ENCODE data around the gene TRIM46. TPM values are rescaled to one million over a fixed set of nuclear protein-coding genes. Genes with fewer than 3 reads are reported as not detected.
A peak's percentile ranks its signal among the peaks of the same experiment; 100 is the strongest.
"Not testable (repeated sequence)": the region's sequence is repeated elsewhere in the genome, so short reads cannot be mapped to it uniquely, and the experiment has no call there.

The TRIM46 gene
- total RNA-seq, 1 experiment from 2014 or later = 0.21 TPM

- H3K27me3 Mint-ChIP-seq (ENCODE audit: insufficient read depth, unreplicated experiment) = no peaks in the 10 kb centered on the region
- POLR2A ChIA-PET = interaction anchor here (0.7 to 5.9 kb wide), 12 partner anchors 10 to 423 kb away, joined by 3 to 66 read pairs (median 7); partner anchors contain the start of genes ASH1L, CLK2, KRTCAP2 and MTX1
- no peaks in the 10 kb centered on the region for H3K9me3 Mint-ChIP-seq (ENCODE audit: unreplicated experiment)
- H3K36me3 Mint-ChIP-seq (ENCODE audit: insufficient read depth, unreplicated experiment) = no peaks in the 10 kb centered on the region
- peak overlapping the region; percentile 89 for H3K27ac Mint-ChIP-seq (ENCODE audit: low read depth, unreplicated experiment)
- H3K4me3 Mint-ChIP-seq (ENCODE audit: unreplicated experiment) = peak overlapping the region; percentile 85
- no TSS peak for BruUV-seq (replicated peaks)
- TF ChIP-seq CTCF (IDR thresholded peaks at IDR 0.05; ENCODE audit: unreplicated experiment) = no peak
- CTCF ChIA-PET = interaction anchor here (1.0 to 6.1 kb wide), 6 partner anchors 19 to 420 kb away, joined by 3 to 78 read pairs (median 16); partner anchors contain the start of genes MTX1 and THBS3
- no peak for DNase-seq (ENCODE audit: unreplicated experiment)
- H3K4me1 Mint-ChIP-seq (ENCODE audit: insufficient read depth, unreplicated experiment) = peaks cover 34% of the 10 kb centered on the region
- intact Hi-C loops (cut with micrococcal nuclease) = loop anchor here (5.0 kb wide), 1 partner anchor 36 kb away; no protein-coding TSS in a partner anchor
Measured at GRCh38 chr1:155228096-155228427, 54.4 kb downstream of the TRIM46 start.

GRCh38 chr1:155231302-155231701 lies 57.7 kb downstream of the TRIM46 start:
- H3K9me3 Mint-ChIP-seq (ENCODE audit: unreplicated experiment); BruUV-seq (replicated peaks); H3K27ac Mint-ChIP-seq (ENCODE audit: low read depth, unreplicated experiment); H3K4me3 Mint-ChIP-seq (ENCODE audit: unreplicated experiment); intact Hi-C loops (cut with micrococcal nuclease); H3K36me3 Mint-ChIP-seq (ENCODE audit: insufficient read depth, unreplicated experiment); H3K27me3 Mint-ChIP-seq (ENCODE audit: insufficient read depth, unreplicated experiment); DNase-seq (ENCODE audit: unreplicated experiment): not testable (repeated sequence)
- ChIA-PET CTCF (interaction anchor here (1.2 to 2.4 kb wide), 2 partner anchors 14 to 19 kb away, joined by 3 to 15 read pairs; no protein-coding TSS in a partner anchor), POLR2A (interaction anchor here (0.7 kb wide), 1 partner anchor 92 kb away, joined by 3 read pairs; no protein-coding TSS in a partner anchor)
- peaks cover 18% of the 10 kb centered on the region for H3K4me1 Mint-ChIP-seq (ENCODE audit: insufficient read depth, unreplicated experiment)

GRCh38 chr1:155232001-155232978 lies 58.6 kb downstream of the TRIM46 start:
- Mint-ChIP-seq H3K36me3 (ENCODE audit: insufficient read depth, unreplicated experiment) (peaks cover 17% of the 10 kb centered on the region), H3K4me1 (ENCODE audit: insufficient read depth, unreplicated experiment) (peaks cover 11% of the 10 kb centered on the region)
- H3K4me3 Mint-ChIP-seq (ENCODE audit: unreplicated experiment); intact Hi-C loops (cut with micrococcal nuclease); H3K27me3 Mint-ChIP-seq (ENCODE audit: insufficient read depth, unreplicated experiment); DNase-seq (ENCODE audit: unreplicated experiment); BruUV-seq (replicated peaks); H3K27ac Mint-ChIP-seq (ENCODE audit: low read depth, unreplicated experiment); H3K9me3 Mint-ChIP-seq (ENCODE audit: unreplicated experiment); POLR2A ChIA-PET: not testable (repeated sequence)
- CTCF ChIA-PET = interaction anchor here (0.7 to 2.4 kb wide), 2 partner anchors 9 to 18 kb away, joined by 3 to 15 read pairs; no protein-coding TSS in a partner anchor

GRCh38 chr1:155233502-155233901 lies 59.9 kb downstream of the TRIM46 start:
- CTCF ChIA-PET = interaction anchor here (0.7 kb wide), 1 partner anchor 8 kb away, joined by 3 read pairs; no protein-coding TSS in a partner anchor
- H3K27ac Mint-ChIP-seq (ENCODE audit: low read depth, unreplicated experiment); H3K4me1 Mint-ChIP-seq (ENCODE audit: insufficient read depth, unreplicated experiment); POLR2A ChIA-PET; DNase-seq (ENCODE audit: unreplicated experiment); intact Hi-C loops (cut with micrococcal nuclease); BruUV-seq (replicated peaks); H3K4me3 Mint-ChIP-seq (ENCODE audit: unreplicated experiment); H3K27me3 Mint-ChIP-seq (ENCODE audit: insufficient read depth, unreplicated experiment); H3K9me3 Mint-ChIP-seq (ENCODE audit: unreplicated experiment): not testable (repeated sequence)
- H3K36me3 Mint-ChIP-seq (ENCODE audit: insufficient read depth, unreplicated experiment) = peaks cover 29% of the 10 kb centered on the region

Other genes starting within 250 kb of the TRIM46 start
- gene PMVK, start 237.1 kb upstream of the TRIM46 start, total RNA-seq (2022) = 57.7 and 68.9 TPM in 2 replicates
- 11.3 TPM in 2 replicates for gene PBXIP1, start 217.8 kb upstream of the TRIM46 start, total RNA-seq (2022)
- 32.1 and 35.9 TPM in 2 replicates for gene PYGO2, start 212.1 kb upstream of the TRIM46 start, total RNA-seq (2022)
- 667 and 885 TPM in 2 replicates for gene SHC1, start 203.1 kb upstream of the TRIM46 start, total RNA-seq (2022)
- 285 and 289 TPM in 2 replicates for gene CKS1B, start 199.2 kb upstream of the TRIM46 start, total RNA-seq (2022)
- 65.4 and 91.1 TPM in 2 replicates for gene FLAD1, start 190.5 kb upstream of the TRIM46 start, total RNA-seq (2022)
- 0.83 TPM in 1 of 2 replicates, not detected in the other for gene LENEP, start 180.3 kb upstream of the TRIM46 start, total RNA-seq (2022)
- gene ZBTB7B, start 171.0 kb upstream of the TRIM46 start, total RNA-seq (2022) = 169 and 175 TPM in 2 replicates
- gene DCST2, start 140.1 kb upstream of the TRIM46 start, total RNA-seq (2022) = 0.91 and 1.8 TPM in 2 replicates
- gene DCST1, start 140.0 kb upstream of the TRIM46 start, total RNA-seq (2022) = 0.21 and 0.42 TPM in 2 replicates
- 385 and 456 TPM in 2 replicates for gene ADAM15, start 122.5 kb upstream of the TRIM46 start, total RNA-seq (2022)
- 7.4 and 9.5 TPM in 2 replicates for gene EFNA4, start 110.1 kb upstream of the TRIM46 start, total RNA-seq (2022)
- gene EFNA3, start 95.0 kb upstream of the TRIM46 start, total RNA-seq (2022) = 1.6 and 1.7 TPM in 2 replicates
- gene EFNA1, start 46.0 kb upstream of the TRIM46 start, total RNA-seq (2022) = 38.9 and 42.3 TPM in 2 replicates
- gene SLC50A1, start 38.0 kb upstream of the TRIM46 start, total RNA-seq (2022) = 91.2 and 97.8 TPM in 2 replicates
- gene DPM3, start 33.3 kb upstream of the TRIM46 start, total RNA-seq (2022) = 79.7 and 86.4 TPM in 2 replicates
- gene KRTCAP2, start 545 bp upstream of the TRIM46 start, total RNA-seq (2022) = 313 and 383 TPM in 2 replicates
- 33.0 and 34.4 TPM in 2 replicates for gene THBS3, start 34.0 kb downstream of the TRIM46 start, total RNA-seq (2022)
- 64.6 and 67.4 TPM in 2 replicates for gene MTX1, start 34.8 kb downstream of the TRIM46 start, total RNA-seq (2022)
- gene ENTREP3, start 81.6 kb downstream of the TRIM46 start, total RNA-seq (2022) = 32.3 and 37.1 TPM in 2 replicates
- gene SCAMP3, start 88.5 kb downstream of the TRIM46 start, total RNA-seq (2022) = 80.6 and 88.1 TPM in 2 replicates
- 78.6 and 82.3 TPM in 2 replicates for gene CLK2, start 99.7 kb downstream of the TRIM46 start, total RNA-seq (2022)
- gene HCN3, start 103.6 kb downstream of the TRIM46 start, total RNA-seq (2022) = 2.5 and 4.3 TPM in 2 replicates
- gene PKLR, start 127.6 kb downstream of the TRIM46 start, total RNA-seq (2022) = not detected in 2 replicates
- gene FDPS, start 135.0 kb downstream of the TRIM46 start, total RNA-seq (2022) = 176 and 264 TPM in 2 replicates
- 18.6 and 19.5 TPM in 2 replicates for gene RUSC1, start 147.0 kb downstream of the TRIM46 start, total RNA-seq (2022)